ENCODE results near the gene ZNF285. TPM values are rescaled to one million over a fixed set of nuclear protein-coding genes. Genes with fewer than 3 reads are reported as not detected.
"Not testable (repeated sequence)": the region's sequence is repeated elsewhere in the genome, so short reads cannot be mapped to it uniquely, and the experiment has no call there.

The ZNF285 gene
- total RNA-seq, 1 experiment from 2014 or later: not detected

DNA sequence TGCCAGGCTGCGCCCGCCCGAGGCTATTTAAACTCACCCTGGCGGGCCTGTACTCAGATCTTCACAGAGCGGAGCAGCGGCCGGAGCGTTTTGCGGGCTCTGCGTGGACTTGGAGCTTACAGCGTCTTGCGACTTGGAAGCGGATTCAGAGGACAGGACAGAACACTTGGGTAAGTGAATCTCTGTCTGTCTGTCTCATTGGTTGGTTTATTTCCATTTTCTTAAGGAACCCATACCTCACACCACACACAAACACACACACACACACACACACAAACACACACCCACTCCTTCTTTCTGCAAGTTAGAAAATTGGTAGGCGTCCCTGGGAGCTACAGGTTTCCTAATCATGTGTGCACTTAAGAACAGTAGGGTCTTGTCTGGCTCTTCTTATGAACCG lies 14.1 kb upstream of the ZNF285 start:
- H3K4me1 ChIP-seq (ENCODE audit: control insufficient read depth in 1 of 2, insufficient read depth in 2 of 2, low read length in 2 of 2); H3K4me3 ChIP-seq (replicated peaks in 1 of 2; ENCODE audit: low read depth in 1 of 2, low read length in 2 of 2); BruUV-seq (replicated peaks); H3K4me2 ChIP-seq (ENCODE audit: low read length); H3K27ac ChIP-seq (ENCODE audit: low read depth, low read length); H3K27me3 ChIP-seq (ENCODE audit: insufficient read depth, low read length); ATAC-seq; H3K36me3 ChIP-seq (ENCODE audit: control insufficient read depth in 1 of 2, insufficient read depth in 2 of 2, low read length in 2 of 2); H3K9me3 ChIP-seq (ENCODE audit: control insufficient read depth in 1 of 2, insufficient read depth in 1 of 2, low read depth in 1 of 2, low read length in 2 of 2); intact Hi-C loops (cut with micrococcal nuclease); H2AFZ ChIP-seq (ENCODE audit: low read depth, low read length, poor library complexity, severe bottlenecking); H3K9ac ChIP-seq (ENCODE audit: low read length); RAD21 ChIA-PET (ENCODE audit: low non-redundant PET in 1 of 2, low total read pairs in 2 of 2, uncharacterized antibody in 2 of 2, unreplicated experiment in 2 of 2); H3K79me2 ChIP-seq (ENCODE audit: insufficient read depth, low read length); POLR2A ChIA-PET; H4K20me1 ChIP-seq (ENCODE audit: insufficient read depth); CTCF ChIA-PET; DNase-seq (ENCODE audit: low read depth, low spot score); H3K9me2 ChIP-seq (ENCODE audit: insufficient read depth): not testable (repeated sequence)

DNA sequence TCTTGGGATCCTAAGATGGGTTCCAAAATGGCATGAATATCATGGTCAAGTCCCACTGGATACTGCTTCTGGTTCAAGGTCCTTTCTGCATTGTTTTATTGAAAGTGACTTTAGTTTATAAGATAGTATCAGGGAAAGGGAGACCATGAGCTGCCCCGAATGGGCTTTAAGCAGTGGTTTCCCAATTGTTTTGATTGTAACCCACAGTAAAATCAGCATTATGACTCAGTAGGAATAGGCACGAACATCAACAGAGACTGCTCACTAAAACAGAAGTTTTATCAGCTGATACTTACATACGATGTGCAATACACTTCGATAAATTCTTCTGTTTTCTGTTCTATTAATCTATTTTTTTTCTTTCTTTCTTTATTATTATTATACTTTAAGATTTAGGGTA lies 12.1 kb downstream of the ZNF285 start:
- CTCF ChIA-PET; H3K4me2 ChIP-seq (ENCODE audit: low read length); H3K36me3 ChIP-seq (ENCODE audit: control insufficient read depth in 1 of 2, insufficient read depth in 2 of 2, low read length in 2 of 2); H3K27me3 ChIP-seq (ENCODE audit: insufficient read depth, low read length); H4K20me1 ChIP-seq (ENCODE audit: insufficient read depth); H3K9me2 ChIP-seq (ENCODE audit: insufficient read depth); H3K9ac ChIP-seq (ENCODE audit: low read length); H3K27ac ChIP-seq (ENCODE audit: low read depth, low read length); DNase-seq (ENCODE audit: low read depth, low spot score); H3K79me2 ChIP-seq (ENCODE audit: insufficient read depth, low read length); BruUV-seq (replicated peaks); H3K9me3 ChIP-seq (ENCODE audit: control insufficient read depth in 1 of 2, insufficient read depth in 1 of 2, low read depth in 1 of 2, low read length in 2 of 2); H2AFZ ChIP-seq (ENCODE audit: low read depth, low read length, poor library complexity, severe bottlenecking); H3K4me1 ChIP-seq (ENCODE audit: control insufficient read depth in 1 of 2, insufficient read depth in 2 of 2, low read length in 2 of 2); intact Hi-C loops (cut with micrococcal nuclease); H3K4me3 ChIP-seq (replicated peaks in 1 of 2; ENCODE audit: low read depth in 1 of 2, low read length in 2 of 2); ATAC-seq; RAD21 ChIA-PET (ENCODE audit: low non-redundant PET in 1 of 2, low total read pairs in 2 of 2, uncharacterized antibody in 2 of 2, unreplicated experiment in 2 of 2); POLR2A ChIA-PET: not testable (repeated sequence)

DNA sequence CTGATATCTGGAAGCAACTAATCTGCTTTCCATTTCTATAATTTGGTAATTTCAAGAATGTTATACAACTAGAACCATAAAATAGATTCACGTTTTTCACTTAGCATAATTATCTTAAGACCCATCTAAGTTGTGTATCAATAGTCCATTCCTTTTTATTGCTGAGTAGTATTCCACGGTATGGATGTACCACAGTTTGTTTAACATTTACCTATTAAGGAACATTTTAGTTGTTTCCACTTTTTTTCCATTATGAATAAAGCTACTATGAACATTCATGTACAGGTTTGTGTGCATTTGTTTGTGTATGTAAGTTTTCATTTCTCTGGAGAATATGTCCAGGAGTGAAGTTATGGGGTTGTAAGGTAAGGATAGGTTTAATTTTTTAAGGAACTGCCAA lies 26.6 kb downstream of the ZNF285 start:
- Histone ChIP-seq H3K9me3 (ENCODE audit: control insufficient read depth in 1 of 2, insufficient read depth in 1 of 2, low read depth in 1 of 2, low read length in 2 of 2) (peaks cover 0 to 4% of the 10 kb centered on the region in 2 experiments; a peak in 1 of 4 replicates), H3K9ac (ENCODE audit: low read length) (no peak overlapping the region), H3K4me3 (replicated peaks in 1 of 2; ENCODE audit: low read depth in 1 of 2, low read length in 2 of 2) (no peak overlapping the region), H3K4me1 (ENCODE audit: control insufficient read depth in 1 of 2, insufficient read depth in 2 of 2, low read length in 2 of 2) (no peaks in the 10 kb centered on the region), H3K36me3 (ENCODE audit: control insufficient read depth in 1 of 2, insufficient read depth in 2 of 2, low read length in 2 of 2) (no peaks in the 10 kb centered on the region), H4K20me1 (ENCODE audit: insufficient read depth) (no peaks in the 10 kb centered on the region), H3K27ac (ENCODE audit: low read depth, low read length) (no peak overlapping the region), H3K27me3 (ENCODE audit: insufficient read depth, low read length) (no peaks in the 10 kb centered on the region), H3K79me2 (ENCODE audit: insufficient read depth, low read length) (no peaks in the 10 kb centered on the region), H3K4me2 (ENCODE audit: low read length) (no peak overlapping the region), H3K9me2 (ENCODE audit: insufficient read depth) (no peaks in the 10 kb centered on the region), H2AFZ (ENCODE audit: low read depth, low read length, poor library complexity, severe bottlenecking) (no peak overlapping the region)
- CTCF ChIA-PET: no interaction called here
- ATAC-seq (no peak), DNase-seq (ENCODE audit: low read depth, low spot score) (no peak)
- no TSS peak for BruUV-seq (replicated peaks)
- intact Hi-C loops (cut with micrococcal nuclease): no loop called here
- RAD21 ChIA-PET (ENCODE audit: low non-redundant PET in 1 of 2, low total read pairs in 2 of 2, uncharacterized antibody in 2 of 2, unreplicated experiment in 2 of 2): no interaction called here
- POLR2A ChIA-PET: no interaction called here
- TF ChIP-seq ELF1 (IDR thresholded peaks at IDR 0.05; ENCODE audit: borderline replicate concordance, low read depth) (no peak), EZH2 (IDR thresholded peaks at IDR 0.05) (no peak), ZNF274 (IDR thresholded peaks at IDR 0.05; ENCODE audit: low read depth, low read length) (no peak), ZFX (IDR thresholded peaks at IDR 0.05) (no peak), EZH2phosphoT487 (IDR thresholded peaks at IDR 0.05; ENCODE audit: borderline replicate concordance) (no peak), CEBPB (IDR thresholded peaks at IDR 0.05; ENCODE audit: low read depth) (no peak), CBX3 (IDR thresholded peaks at IDR 0.05; ENCODE audit: low read depth) (no peak), RAD21 (IDR thresholded peaks at IDR 0.05; ENCODE audit: low read depth) (no peak), EGR1 (IDR thresholded peaks at IDR 0.05; ENCODE audit: low read depth) (no peak)
- TF ChIP-seq, protein P1, sequence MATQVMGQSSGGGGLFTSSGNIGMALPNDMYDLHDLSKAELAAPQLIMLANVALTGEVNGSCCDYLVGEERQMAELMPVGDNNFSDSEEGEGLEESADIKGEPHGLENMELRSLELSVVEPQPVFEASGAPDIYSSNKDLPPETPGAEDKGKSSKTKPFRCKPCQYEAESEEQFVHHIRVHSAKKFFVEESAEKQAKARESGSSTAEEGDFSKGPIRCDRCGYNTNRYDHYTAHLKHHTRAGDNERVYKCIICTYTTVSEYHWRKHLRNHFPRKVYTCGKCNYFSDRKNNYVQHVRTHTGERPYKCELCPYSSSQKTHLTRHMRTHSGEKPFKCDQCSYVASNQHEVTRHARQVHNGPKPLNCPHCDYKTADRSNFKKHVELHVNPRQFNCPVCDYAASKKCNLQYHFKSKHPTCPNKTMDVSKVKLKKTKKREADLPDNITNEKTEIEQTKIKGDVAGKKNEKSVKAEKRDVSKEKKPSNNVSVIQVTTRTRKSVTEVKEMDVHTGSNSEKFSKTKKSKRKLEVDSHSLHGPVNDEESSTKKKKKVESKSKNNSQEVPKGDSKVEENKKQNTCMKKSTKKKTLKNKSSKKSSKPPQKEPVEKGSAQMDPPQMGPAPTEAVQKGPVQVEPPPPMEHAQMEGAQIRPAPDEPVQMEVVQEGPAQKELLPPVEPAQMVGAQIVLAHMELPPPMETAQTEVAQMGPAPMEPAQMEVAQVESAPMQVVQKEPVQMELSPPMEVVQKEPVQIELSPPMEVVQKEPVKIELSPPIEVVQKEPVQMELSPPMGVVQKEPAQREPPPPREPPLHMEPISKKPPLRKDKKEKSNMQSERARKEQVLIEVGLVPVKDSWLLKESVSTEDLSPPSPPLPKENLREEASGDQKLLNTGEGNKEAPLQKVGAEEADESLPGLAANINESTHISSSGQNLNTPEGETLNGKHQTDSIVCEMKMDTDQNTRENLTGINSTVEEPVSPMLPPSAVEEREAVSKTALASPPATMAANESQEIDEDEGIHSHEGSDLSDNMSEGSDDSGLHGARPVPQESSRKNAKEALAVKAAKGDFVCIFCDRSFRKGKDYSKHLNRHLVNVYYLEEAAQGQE (IDR thresholded peaks at IDR 0.05; ENCODE audit: low read depth): no peak
